ENCODE data around the gene PMF1. TPM values are rescaled to one million over a fixed set of nuclear protein-coding genes. Genes with fewer than 3 reads are reported as not detected.

PMF1 gene
- total and polyA plus RNA-seq, 2 of the 13 experiments (the other 11 are each of a cell fraction or from before 2014, with no cell fraction given) = 72.5 to 89.0 TPM

DNA sequence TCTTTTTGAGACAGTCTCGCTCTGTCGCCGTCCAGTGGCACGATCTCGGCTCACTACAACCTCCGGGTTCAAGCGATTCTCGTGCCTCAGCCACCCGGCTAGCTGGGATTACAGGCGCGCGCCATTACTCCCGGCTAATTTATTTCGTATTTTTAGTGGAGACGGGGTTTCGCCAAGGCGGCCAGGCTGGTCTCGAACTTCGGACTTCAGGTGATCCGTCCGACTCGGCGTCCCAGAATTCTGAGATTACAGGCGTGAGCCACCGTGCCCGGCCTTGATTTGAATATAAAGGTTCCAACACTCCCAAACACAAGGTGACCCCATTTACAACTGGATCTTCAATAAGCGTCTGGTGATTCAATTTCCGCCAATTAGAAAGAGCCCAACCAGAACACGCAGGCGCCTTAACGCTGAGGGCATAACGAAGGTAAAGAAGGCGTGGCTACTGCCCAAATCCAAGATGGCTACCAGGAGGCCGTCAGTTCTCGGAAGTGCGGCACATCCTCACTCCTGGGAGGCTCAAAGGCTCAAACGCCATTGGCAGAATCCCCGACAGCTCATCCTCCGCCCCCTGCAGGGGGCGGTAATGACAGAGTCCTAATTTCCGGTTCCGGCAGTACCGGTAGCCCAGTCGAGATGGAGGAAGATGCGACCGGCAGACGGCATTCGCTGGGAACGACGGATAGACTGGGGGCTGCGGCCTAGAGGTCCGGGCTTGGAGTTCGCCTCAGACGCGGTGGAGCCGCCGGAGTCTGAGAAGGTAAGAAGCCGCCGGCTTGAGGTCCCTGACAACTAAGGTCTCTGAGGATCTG is 19.1 kb upstream of the PMF1 start, which contains the start of gene SLC25A44 (continued):
- TF ChIP-seq, protein P1, sequence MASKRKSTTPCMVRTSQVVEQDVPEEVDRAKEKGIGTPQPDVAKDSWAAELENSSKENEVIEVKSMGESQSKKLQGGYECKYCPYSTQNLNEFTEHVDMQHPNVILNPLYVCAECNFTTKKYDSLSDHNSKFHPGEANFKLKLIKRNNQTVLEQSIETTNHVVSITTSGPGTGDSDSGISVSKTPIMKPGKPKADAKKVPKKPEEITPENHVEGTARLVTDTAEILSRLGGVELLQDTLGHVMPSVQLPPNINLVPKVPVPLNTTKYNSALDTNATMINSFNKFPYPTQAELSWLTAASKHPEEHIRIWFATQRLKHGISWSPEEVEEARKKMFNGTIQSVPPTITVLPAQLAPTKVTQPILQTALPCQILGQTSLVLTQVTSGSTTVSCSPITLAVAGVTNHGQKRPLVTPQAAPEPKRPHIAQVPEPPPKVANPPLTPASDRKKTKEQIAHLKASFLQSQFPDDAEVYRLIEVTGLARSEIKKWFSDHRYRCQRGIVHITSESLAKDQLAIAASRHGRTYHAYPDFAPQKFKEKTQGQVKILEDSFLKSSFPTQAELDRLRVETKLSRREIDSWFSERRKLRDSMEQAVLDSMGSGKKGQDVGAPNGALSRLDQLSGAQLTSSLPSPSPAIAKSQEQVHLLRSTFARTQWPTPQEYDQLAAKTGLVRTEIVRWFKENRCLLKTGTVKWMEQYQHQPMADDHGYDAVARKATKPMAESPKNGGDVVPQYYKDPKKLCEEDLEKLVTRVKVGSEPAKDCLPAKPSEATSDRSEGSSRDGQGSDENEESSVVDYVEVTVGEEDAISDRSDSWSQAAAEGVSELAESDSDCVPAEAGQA (IDR thresholded peaks at IDR 0.05; ENCODE audit: low read depth) = peak; percentile 94
- TF ChIP-seq, protein P1 (CRISPR knock-in tag; IDR thresholded peaks at IDR 0.05; ENCODE audit: borderline replicate concordance) = no peak
- peak; percentile 43 for TF ChIP-seq KMT2B (CRISPR knock-in tag; IDR thresholded peaks at IDR 0.05)
- TF ChIP-seq ZNF12 (CRISPR knock-in tag; IDR thresholded peaks at IDR 0.05) = no peak
- TF ChIP-seq POGZ (CRISPR knock-in tag; IDR thresholded peaks at IDR 0.05) = peak; percentile 91
- no peak for TF ChIP-seq ZNF644 (CRISPR knock-in tag; IDR thresholded peaks at IDR 0.05; ENCODE audit: low read depth)
- peak; percentile 30; the same call in 1 of the 2 replicates for TF ChIP-seq ZNF891 (CRISPR knock-in tag; IDR thresholded peaks at IDR 0.05)
- TF ChIP-seq THAP11 (CRISPR knock-in tag; IDR thresholded peaks at IDR 0.05) = peak; percentile 91
- peak; percentile 28; the same call in 1 of the 2 replicates for TF ChIP-seq NCOA2 (CRISPR knock-in tag; IDR thresholded peaks at IDR 0.05)
- peak; percentile 76; the same call in 1 of the 2 replicates for TF ChIP-seq ETV5 (CRISPR knock-in tag; IDR thresholded peaks at IDR 0.05; ENCODE audit: borderline replicate concordance)
- peak; percentile 85 for TF ChIP-seq ZMYM4 (CRISPR knock-in tag; IDR thresholded peaks at IDR 0.05)
- 0 out of 2 replicates have a peak, but pooled peaks have one; percentile 80 for TF ChIP-seq ZNF605 (CRISPR knock-in tag; IDR thresholded peaks at IDR 0.05)
- no peak for TF ChIP-seq SOX6 (IDR thresholded peaks at IDR 0.05)
- peak; percentile 51 for TF ChIP-seq SOX6 (CRISPR knock-in tag; IDR thresholded peaks at IDR 0.05)
- TF ChIP-seq, protein P2, sequence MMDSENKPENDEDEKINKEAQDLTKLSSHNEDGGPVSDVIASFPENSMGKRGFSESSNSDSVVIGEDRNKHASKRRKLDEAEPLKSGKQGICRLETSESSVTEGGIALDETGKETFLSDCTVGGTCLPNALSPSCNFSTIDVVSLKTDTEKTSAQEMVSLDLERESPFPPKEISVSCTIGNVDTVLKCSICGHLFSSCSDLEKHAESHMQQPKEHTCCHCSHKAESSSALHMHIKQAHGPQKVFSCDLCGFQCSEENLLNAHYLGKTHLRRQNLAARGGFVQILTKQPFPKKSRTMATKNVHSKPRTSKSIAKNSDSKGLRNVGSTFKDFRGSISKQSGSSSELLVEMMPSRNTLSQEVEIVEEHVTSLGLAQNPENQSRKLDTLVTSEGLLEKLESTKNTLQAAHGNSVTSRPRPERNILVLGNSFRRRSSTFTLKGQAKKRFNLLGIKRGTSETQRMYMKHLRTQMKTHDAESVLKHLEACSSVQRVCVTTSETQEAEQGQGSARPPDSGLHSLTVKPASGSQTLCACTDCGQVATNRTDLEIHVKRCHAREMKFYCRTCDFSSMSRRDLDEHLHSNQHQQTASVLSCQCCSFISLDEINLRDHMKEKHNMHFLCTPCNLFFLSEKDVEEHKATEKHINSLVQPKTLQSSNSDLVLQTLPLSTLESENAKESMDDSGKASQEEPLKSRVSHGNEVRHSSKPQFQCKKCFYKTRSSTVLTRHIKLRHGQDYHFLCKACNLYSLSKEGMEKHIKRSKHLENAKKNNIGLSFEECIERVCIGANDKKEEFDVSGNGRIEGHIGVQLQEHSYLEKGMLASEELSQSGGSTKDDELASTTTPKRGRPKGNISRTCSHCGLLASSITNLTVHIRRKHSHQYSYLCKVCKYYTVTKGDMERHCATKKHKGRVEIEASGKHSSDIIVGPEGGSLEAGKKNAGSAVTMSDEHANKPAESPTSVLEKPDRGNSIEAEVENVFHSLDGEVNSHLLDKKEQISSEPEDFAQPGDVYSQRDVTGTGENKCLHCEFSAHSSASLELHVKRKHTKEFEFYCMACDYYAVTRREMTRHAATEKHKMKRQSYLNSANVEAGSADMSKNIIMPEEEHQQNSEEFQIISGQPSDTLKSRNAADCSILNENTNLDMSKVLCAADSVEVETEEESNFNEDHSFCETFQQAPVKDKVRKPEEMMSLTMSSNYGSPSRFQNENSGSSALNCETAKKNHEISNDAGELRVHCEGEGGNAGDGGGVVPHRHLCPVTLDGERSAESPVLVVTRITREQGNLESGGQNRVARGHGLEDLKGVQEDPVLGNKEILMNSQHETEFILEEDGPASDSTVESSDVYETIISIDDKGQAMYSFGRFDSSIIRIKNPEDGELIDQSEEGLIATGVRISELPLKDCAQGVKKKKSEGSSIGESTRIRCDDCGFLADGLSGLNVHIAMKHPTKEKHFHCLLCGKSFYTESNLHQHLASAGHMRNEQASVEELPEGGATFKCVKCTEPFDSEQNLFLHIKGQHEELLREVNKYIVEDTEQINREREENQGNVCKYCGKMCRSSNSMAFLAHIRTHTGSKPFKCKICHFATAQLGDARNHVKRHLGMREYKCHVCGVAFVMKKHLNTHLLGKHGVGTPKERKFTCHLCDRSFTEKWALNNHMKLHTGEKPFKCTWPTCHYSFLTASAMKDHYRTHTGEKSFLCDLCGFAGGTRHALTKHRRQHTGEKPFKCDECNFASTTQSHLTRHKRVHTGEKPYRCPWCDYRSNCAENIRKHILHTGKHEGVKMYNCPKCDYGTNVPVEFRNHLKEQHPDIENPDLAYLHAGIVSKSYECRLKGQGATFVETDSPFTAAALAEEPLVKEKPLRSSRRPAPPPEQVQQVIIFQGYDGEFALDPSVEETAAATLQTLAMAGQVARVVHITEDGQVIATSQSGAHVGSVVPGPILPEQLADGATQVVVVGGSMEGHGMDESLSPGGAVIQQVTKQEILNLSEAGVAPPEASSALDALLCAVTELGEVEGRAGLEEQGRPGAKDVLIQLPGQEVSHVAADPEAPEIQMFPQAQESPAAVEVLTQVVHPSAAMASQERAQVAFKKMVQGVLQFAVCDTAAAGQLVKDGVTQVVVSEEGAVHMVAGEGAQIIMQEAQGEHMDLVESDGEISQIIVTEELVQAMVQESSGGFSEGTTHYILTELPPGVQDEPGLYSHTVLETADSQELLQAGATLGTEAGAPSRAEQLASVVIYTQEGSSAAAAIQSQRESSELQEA (CRISPR knock-in tag; IDR thresholded peaks at IDR 0.05; ENCODE audit: not compliant biosample characterization) = peak; percentile 49
- TF ChIP-seq CHD4 (IDR thresholded peaks at IDR 0.05; ENCODE audit: borderline replicate concordance, low read length) = 0 out of 2 replicates have a peak, but pooled peaks have one; percentile 54
- TF ChIP-seq NFYC (CRISPR knock-in tag; IDR thresholded peaks at IDR 0.05) = peak; percentile 82

Data from HepG2 (cell line).